ENCODE data around the gene ANKRD42.
A peak's percentile ranks its signal among the peaks of the same experiment; 100 is the strongest.

ANKRD42 gene

GRCh38 chr11:83193315-83194280 lies at the start of gene ANKRD42:
ANKRD42 (plus strand) TSS chr11:83193712; CDS start chr11:83194671, 959 bp downstream.
- peak; percentile 90 for DNase-seq

GRCh38 chr11:83147895-83148294 lies 45.6 kb upstream of the ANKRD42 start:
- no peak for DNase-seq

- DNase-seq: no peak
Measured at GRCh38 chr11:83150450-83150849, 43.1 kb upstream of the ANKRD42 start.

- DNase-seq: no peak
Measured at GRCh38 chr11:83151274-83151977, 42.1 kb upstream of the ANKRD42 start.

- no peak for DNase-seq
Measured at GRCh38 chr11:83152264-83152663, 41.2 kb upstream of the ANKRD42 start.

GRCh38 chr11:83153764-83154163 lies 39.7 kb upstream of the ANKRD42 start:
- DNase-seq: no peak

- DNase-seq: peak; percentile 100
Measured at GRCh38 chr11:83156144-83156995, 37.1 kb upstream of the ANKRD42 start.

GRCh38 chr11:83156996-83157593 lies 36.4 kb upstream of the ANKRD42 start, which contains the start of gene PCF11:
PCF11 (plus strand) TSS chr11:83157131; CDS start chr11:83157440, 309 bp downstream.
- no peak for DNase-seq

- DNase-seq: peak; percentile 64
Measured at GRCh38 chr11:83157594-83158356, 35.7 kb upstream of the ANKRD42 start.

- no peak for DNase-seq
Measured at GRCh38 chr11:83158357-83158786, 35.1 kb upstream of the ANKRD42 start.

- DNase-seq: peak; percentile 49
Measured at GRCh38 chr11:83158965-83159901, 34.3 kb upstream of the ANKRD42 start.

- DNase-seq: peak; percentile 41
Measured at GRCh38 chr11:83159902-83160865, 33.3 kb upstream of the ANKRD42 start.

- no peak for DNase-seq
Measured at GRCh38 chr11:83161610-83162199, 31.8 kb upstream of the ANKRD42 start.

GRCh38 chr11:83162377-83162776 lies 31.1 kb upstream of the ANKRD42 start:
- DNase-seq: peak; percentile 58

- DNase-seq: no peak
Measured at GRCh38 chr11:83166193-83166866, 27.2 kb upstream of the ANKRD42 start.

GRCh38 chr11:83168756-83169155 lies 24.8 kb upstream of the ANKRD42 start:
- no peak for DNase-seq

GRCh38 chr11:83170865-83171264 lies 22.6 kb upstream of the ANKRD42 start:
- DNase-seq: no peak

- DNase-seq: no peak
Measured at GRCh38 chr11:83172551-83172950, 21.0 kb upstream of the ANKRD42 start.
